KMS-11 (cell line): ENCODE results near the gene FOLR3.
"Not testable (repeated sequence)": the region's sequence is repeated elsewhere in the genome, so short reads cannot be mapped to it uniquely, and the experiment has no call there.

Experiments used
- H2AFZ ChIP-seq: fragments of 200-600 bp; sonication (generic); 2 replicates; pipeline ENCODE4 v1.6.1; 2016; ENCODE audit warnings: antibody characterized with exemption, mixed run types, low read depth
- H3K27ac ChIP-seq: fragments of 200-600 bp; sonication (generic); 2 replicates; pipeline ENCODE4 v1.6.1; 2016; ENCODE audit warnings: mild to moderate bottlenecking, mixed run types
- H3K27me3 ChIP-seq: fragments of 200-600 bp; sonication (generic); 2 replicates; pipeline ENCODE4 v1.6.1; 2017; ENCODE audit warnings: mild to moderate bottlenecking, low read depth, mixed run types, moderate library complexity; ENCODE audit not compliant: insufficient read depth
- H3K36me3 ChIP-seq: fragments of 200-600 bp; sonication (generic); 2 replicates; pipeline ENCODE4 v1.6.1; 2017; ENCODE audit warnings: mild to moderate bottlenecking, mixed run types; ENCODE audit not compliant: insufficient read depth
- H3K4me1 ChIP-seq: fragments of 200-600 bp; sonication (generic); 2 replicates; pipeline ENCODE4 v1.6.1; 2016; ENCODE audit warnings: mild to moderate bottlenecking, low read depth, mixed run types; ENCODE audit not compliant: poor library complexity, severe bottlenecking
- H3K4me2 ChIP-seq: fragments of 200-600 bp; sonication (generic); 2 replicates; pipeline ENCODE4 v1.7.0; 2016; ENCODE audit warnings: mild to moderate bottlenecking, mixed run types
- H3K4me3 ChIP-seq: fragments of 200-600 bp; sonication (generic); IDR thresholded peaks from 2 replicates; pipeline ENCODE4 v1.6.1; 2017; ENCODE audit warnings: low read depth, low read length, mixed read lengths; ENCODE audit not compliant: insufficient read depth
- H3K79me2 ChIP-seq: fragments of 200-600 bp; sonication (generic); 2 replicates; pipeline ENCODE4 v1.6.1; 2016; ENCODE audit warnings: low read depth, mixed run types; ENCODE audit not compliant: insufficient read depth
- H3K9ac ChIP-seq: fragments of 200-600 bp; sonication (generic); 2 replicates; pipeline ENCODE4 v1.6.1; 2016; ENCODE audit warnings: mild to moderate bottlenecking, mixed run types
- H4K20me1 ChIP-seq: fragments of 200-600 bp; sonication (generic); 2 replicates; pipeline ENCODE4 v1.6.1; 2016; ENCODE audit warnings: mild to moderate bottlenecking, mixed run types; ENCODE audit not compliant: insufficient read depth
- CTCF ChIP-seq: fragments of 200-600 bp; sonication (generic); conservative IDR thresholded peaks from 2 replicates; pipeline ENCODE4 v1.6.1; 2017; ENCODE audit warnings: low read depth, mild to moderate bottlenecking, antibody characterized with exemption, low read length, moderate library complexity, mixed read lengths

The FOLR3 gene

GRCh38 chr11:72179804-72180396 is 44.4 kb downstream of the FOLR3 start:
- no peaks in the 10 kb centered on the region for H3K36me3 ChIP-seq
- no peaks in the 10 kb centered on the region for H3K4me1 ChIP-seq
- no peak overlapping the region for H3K9ac ChIP-seq
- H3K27me3 ChIP-seq, result no peaks in the 10 kb centered on the region
- no peaks in the 10 kb centered on the region for H3K79me2 ChIP-seq
- no peak overlapping the region for H2AFZ ChIP-seq
- no peak overlapping the region for H3K4me3 ChIP-seq
- no peak overlapping the region for H3K27ac ChIP-seq
- H3K4me2 ChIP-seq, result no peak overlapping the region
- no peak for TF ChIP-seq CTCF
- H4K20me1 ChIP-seq, result no peaks in the 10 kb centered on the region

- not testable (repeated sequence) for H3K36me3 ChIP-seq, H3K4me2 ChIP-seq, H3K27ac ChIP-seq, H3K4me1 ChIP-seq, H2AFZ ChIP-seq, H3K27me3 ChIP-seq, H3K4me3 ChIP-seq, H3K79me2 ChIP-seq, H3K9ac ChIP-seq, H4K20me1 ChIP-seq
Observed at GRCh38 chr11:72180892-72181552, 45.5 kb downstream of the FOLR3 start.

GRCh38 chr11:72181553-72181958 is 46.0 kb downstream of the FOLR3 start:
- not testable (repeated sequence) for H3K36me3 ChIP-seq, H3K4me3 ChIP-seq, H3K9ac ChIP-seq, H3K4me2 ChIP-seq, H3K4me1 ChIP-seq, H3K79me2 ChIP-seq, H4K20me1 ChIP-seq, H2AFZ ChIP-seq, H3K27ac ChIP-seq, H3K27me3 ChIP-seq

GRCh38 chr11:72188267-72188666 is 52.7 kb downstream of the FOLR3 start:
- H3K36me3 ChIP-seq, result no peaks in the 10 kb centered on the region
- no peak overlapping the region for H3K4me2 ChIP-seq
- no peaks in the 10 kb centered on the region for H4K20me1 ChIP-seq
- H3K4me1 ChIP-seq, result no peaks in the 10 kb centered on the region
- no peak overlapping the region for H3K4me3 ChIP-seq
- H3K27ac ChIP-seq, result no peak overlapping the region
- H3K9ac ChIP-seq, result no peak overlapping the region
- H3K27me3 ChIP-seq, result no peaks in the 10 kb centered on the region
- no peaks in the 10 kb centered on the region for H3K79me2 ChIP-seq
- TF ChIP-seq CTCF, result no peak
- no peak overlapping the region for H2AFZ ChIP-seq
